H9 (cell line): Measurements from ENCODE around the gene NBPF4. TPM values are rescaled to one million over a fixed set of nuclear protein-coding genes. Genes with fewer than 3 reads are reported as not detected.
"Not testable (repeated sequence)": the region's sequence is repeated elsewhere in the genome, so short reads cannot be mapped to it uniquely, and the experiment has no call there.

Source experiments
- DNase-seq: peaks from one replicate; pipeline ENCODE4 v3.0.0-alpha.2; 2017
- H2AFZ ChIP-seq: one replicate; pipeline ENCODE4 v1.6.1; 2013; ENCODE audit warnings: mild to moderate bottlenecking, low read length, control low read depth, moderate library complexity
- H2AK5ac ChIP-seq: 2 replicates; pipeline ENCODE4 v1.6.1; 2013; ENCODE audit warnings: low read length, control low read depth, mixed read lengths; ENCODE audit not compliant: insufficient read length
- H2BK120ac ChIP-seq: one replicate; pipeline ENCODE4 v1.6.1; 2013; ENCODE audit warnings: low read depth, mild to moderate bottlenecking, low read length, control low read depth, inconsistent platforms; ENCODE audit not compliant: poor library complexity, severe bottlenecking
- H2BK12ac ChIP-seq: 2 replicates; pipeline ENCODE4 v1.6.1; 2013; ENCODE audit warnings: low read length, control low read depth, mixed read lengths, low read depth; ENCODE audit not compliant: insufficient read length
- H2BK15ac ChIP-seq: 2 replicates; pipeline ENCODE4 v1.6.1; 2013; ENCODE audit warnings: low read depth, low read length, control low read depth
- H2BK20ac ChIP-seq: one replicate; pipeline ENCODE4 v1.6.1; 2013; ENCODE audit warnings: low read depth, mild to moderate bottlenecking, low read length, control low read depth, inconsistent platforms; ENCODE audit not compliant: poor library complexity, severe bottlenecking
- H2BK5ac ChIP-seq: 2 replicates; pipeline ENCODE4 v1.6.1; 2013; ENCODE audit warnings: low read length, control low read depth, mixed read lengths; ENCODE audit not compliant: insufficient read length
- H3K14ac ChIP-seq: 2 replicates; pipeline ENCODE4 v1.6.1; 2013; ENCODE audit warnings: low read length, control low read depth; ENCODE audit not compliant: insufficient read depth
- H3K18ac ChIP-seq: 2 replicates; pipeline ENCODE4 v1.6.1; 2013; ENCODE audit warnings: low read depth, mild to moderate bottlenecking, mixed read lengths, low read length, control low read depth; ENCODE audit not compliant: insufficient read length
- H3K23ac ChIP-seq: 2 replicates; pipeline ENCODE4 v1.6.1; 2013; ENCODE audit warnings: low read length, control low read depth, mixed read lengths, low read depth; ENCODE audit not compliant: insufficient read length
- H3K23me2 ChIP-seq: 2 replicates; pipeline ENCODE4 v1.6.1; 2013; ENCODE audit warnings: low read depth, mild to moderate bottlenecking, mixed read lengths, low read length, control low read depth; ENCODE audit not compliant: insufficient read length, poor library complexity, severe bottlenecking
- H3K27ac ChIP-seq: 2 replicates; pipeline ENCODE4 v1.5.1; 2013; ENCODE audit warnings: low read length, control low read depth, mixed read lengths, low read depth; ENCODE audit not compliant: insufficient read length
- H3K27me3 ChIP-seq: 2 replicates; pipeline ENCODE4 v1.6.1; 2013; ENCODE audit warnings: low read length, control low read depth, inconsistent platforms; ENCODE audit not compliant: insufficient read depth
- H3K4ac ChIP-seq: 2 replicates; pipeline ENCODE4 v1.6.1; 2013; ENCODE audit warnings: low read depth, mild to moderate bottlenecking, control low read depth, inconsistent platforms, low read length, moderate library complexity
- H3K4me1 ChIP-seq: 2 replicates; pipeline ENCODE4 v1.6.1; 2013; ENCODE audit warnings: low read length, control low read depth, inconsistent platforms; ENCODE audit not compliant: insufficient read depth
- H3K4me2 ChIP-seq: 2 replicates; pipeline ENCODE4 v1.6.1; 2013; ENCODE audit warnings: low read length, control low read depth, mixed read lengths; ENCODE audit not compliant: insufficient read length, insufficient read depth
- H3K56ac ChIP-seq: 2 replicates; pipeline ENCODE4 v1.6.1; 2013; ENCODE audit warnings: low read depth, mild to moderate bottlenecking, mixed read lengths, low read length, control low read depth; ENCODE audit not compliant: insufficient read length
- H3K79me1 ChIP-seq: 2 replicates; pipeline ENCODE4 v1.6.1; 2013; ENCODE audit warnings: low read depth, mild to moderate bottlenecking, moderate library complexity, low read length, control low read depth, inconsistent platforms; ENCODE audit not compliant: insufficient read depth, poor library complexity, severe bottlenecking
- H3K79me2 ChIP-seq: 2 replicates; pipeline ENCODE4 v1.6.1; 2013; ENCODE audit warnings: low read length, control low read depth, inconsistent platforms; ENCODE audit not compliant: insufficient read depth
- H3K9ac ChIP-seq: 2 replicates; pipeline ENCODE4 v1.6.1; 2013; ENCODE audit warnings: low read length, control low read depth, mixed read lengths; ENCODE audit not compliant: insufficient read length; ENCODE audit errors: extremely low read depth
- H3K9me3 ChIP-seq: one replicate; pipeline ENCODE4 v1.6.1; 2013; ENCODE audit warnings: low read depth, low read length, inconsistent platforms; ENCODE audit not compliant: control insufficient read depth
- H3T11ph ChIP-seq: one replicate; pipeline ENCODE4 v1.6.1; 2013; ENCODE audit warnings: mild to moderate bottlenecking, low read length, control low read depth, inconsistent platforms
- H4K20me1 ChIP-seq: one replicate; pipeline ENCODE4 v1.6.1; 2013; ENCODE audit not compliant: control insufficient read depth, insufficient read length, insufficient read depth
- H4K5ac ChIP-seq: 2 replicates; pipeline ENCODE4 v1.6.1; 2013; ENCODE audit warnings: low read depth, mild to moderate bottlenecking, mixed read lengths, low read length, control low read depth; ENCODE audit not compliant: insufficient read length
- H4K8ac ChIP-seq: replicated peaks from 2 replicates; pipeline ENCODE4 v1.6.1; 2013; ENCODE audit warnings: low read length, control low read depth, mixed read lengths, low read depth; ENCODE audit not compliant: insufficient read length
- H4K91ac ChIP-seq: 2 replicates; pipeline ENCODE4 v1.6.1; 2013; ENCODE audit warnings: low read depth, mild to moderate bottlenecking, moderate library complexity, mixed read lengths, low read length, control low read depth; ENCODE audit not compliant: insufficient read length
- H3K27ac Mint-ChIP-seq, 3 experiments: 2 replicates in 2 of 3; 3 replicates in 1 of 3; pipeline ENCODE4 v1.8.0; 2020 to 2021; ENCODE audit warnings: mixed read lengths in 3 of 3, mild to moderate bottlenecking in 1 of 3, moderate library complexity in 1 of 3
- H3K27me3 Mint-ChIP-seq: 2 replicates; pipeline ENCODE4 v1.8.0; 2021; ENCODE audit warnings: low read depth, mild to moderate bottlenecking, moderate library complexity, mixed read lengths
- H3K36me3 Mint-ChIP-seq, 3 experiments: 2 replicates in 2 of 3; 3 replicates in 1 of 3; pipeline ENCODE4 v1.8.0; 2020 to 2021; ENCODE audit warnings: low read depth in 3 of 3, mixed read lengths in 3 of 3; ENCODE audit not compliant: insufficient read depth in 1 of 3
- H3K4me1 Mint-ChIP-seq, 2 experiments: 2 replicates each; pipeline ENCODE4 v1.8.0; 2020; ENCODE audit warnings: mixed read lengths in 2 of 2
- H3K4me3 Mint-ChIP-seq, 2 experiments: 2 replicates in 1 of 2; 3 replicates in 1 of 2; pipeline ENCODE4 v1.8.0; 2020 to 2021; ENCODE audit warnings: mild to moderate bottlenecking in 2 of 2, mixed read lengths in 2 of 2, moderate library complexity in 1 of 2
- H3K9me3 Mint-ChIP-seq, 2 experiments: 2 replicates in 1 of 2; 3 replicates in 1 of 2; pipeline ENCODE4 v1.8.0; 2020; ENCODE audit warnings: mild to moderate bottlenecking in 2 of 2, mixed read lengths in 2 of 2, moderate library complexity in 1 of 2
- CTCF ChIP-seq: fragments of 200-600 bp; sonication (generic); conservative IDR thresholded peaks from 3 replicates; pipeline ENCODE4 v1.8.0; 2021; ENCODE audit warnings: antibody characterized with exemption, mild to moderate bottlenecking
- WGBS: extraction: QIAGEN DNeasy Blood & Tissue Kit; methylation state at CpG from one replicate; pipeline ENCODE4 v1.1.7; 2013; ENCODE audit warnings: missing lambda C conversion rate, low lambda C conversion rate, mixed read lengths; ENCODE audit not compliant: insufficient read length; ENCODE audit errors: extremely low coverage; 5-methylcytosine and 5-hydroxymethylcytosine counted together
- total RNA-seq: library from RNA; stranded (reverse); gene quantifications from 2 replicates; pipeline ENCODE4 v1.2.1, GENCODE V29; 2021

NBPF4 gene
- total RNA-seq, 1 experiment from 2014 or later = not detected

GRCh38 chr1:108208724-108209446 lies 35.0 kb downstream of the NBPF4 start:
- no peak overlapping the region for H2BK120ac ChIP-seq
- H4K91ac ChIP-seq = no peak overlapping the region
- peaks cover 8% of the 10 kb centered on the region for H3K27me3 Mint-ChIP-seq
- no peaks in the 10 kb centered on the region for H3K4me1 ChIP-seq
- H3K27ac Mint-ChIP-seq = no peak overlapping the region; a peak in 1 of 7 replicates
- H2BK15ac ChIP-seq = no peak overlapping the region
- peaks cover 4 to 5% of the 10 kb centered on the region in 2 experiments; a peak in 4 of 5 replicates for H3K9me3 Mint-ChIP-seq
- H3K9ac ChIP-seq = no peak overlapping the region
- H4K8ac ChIP-seq = no peak overlapping the region
- H3K18ac ChIP-seq = no peak overlapping the region
- H3K79me1 ChIP-seq = no peaks in the 10 kb centered on the region
- H3K4me2 ChIP-seq = no peak overlapping the region
- H2BK20ac ChIP-seq = no peak overlapping the region
- no peak overlapping the region for H4K5ac ChIP-seq
- no CpG with 5 or more reads among the region's 11 CpGs for WGBS
- no peak overlapping the region for H3K27ac ChIP-seq
- H2AFZ ChIP-seq = peak overlapping the region; percentile 11
- H3K36me3 Mint-ChIP-seq = peaks cover 0 to 2% (median 0%) of the 10 kb centered on the region in 3 experiments; a peak in 1 of 7 replicates
- no peak overlapping the region for H3K4ac ChIP-seq
- no peak for TF ChIP-seq CTCF
- H3T11ph ChIP-seq = no peak overlapping the region
- H2BK12ac ChIP-seq = no peak overlapping the region
- no peaks in the 10 kb centered on the region for H4K20me1 ChIP-seq
- no peak overlapping the region for H3K4me3 Mint-ChIP-seq
- H3K4me1 Mint-ChIP-seq = peaks cover 8 to 11% of the 10 kb centered on the region in 2 experiments
- H3K56ac ChIP-seq = no peak overlapping the region
- no peaks in the 10 kb centered on the region for H3K9me3 ChIP-seq
- no peaks in the 10 kb centered on the region for H3K27me3 ChIP-seq
- H3K23me2 ChIP-seq = no peaks in the 10 kb centered on the region
- peak overlapping the region; percentile 32 for H3K14ac ChIP-seq
- no peak overlapping the region for H2AK5ac ChIP-seq
- H2BK5ac ChIP-seq = no peak overlapping the region
- no peak overlapping the region for H3K23ac ChIP-seq
- DNase-seq = peak; percentile 47
- no peaks in the 10 kb centered on the region for H3K79me2 ChIP-seq

- H2BK12ac ChIP-seq, H3T11ph ChIP-seq, H3K9me3 ChIP-seq, H2BK15ac ChIP-seq, H3K18ac ChIP-seq, H3K79me2 ChIP-seq, H3K36me3 Mint-ChIP-seq, DNase-seq, H3K23me2 ChIP-seq, H4K5ac ChIP-seq, H3K9ac ChIP-seq, H2BK20ac ChIP-seq, H3K4ac ChIP-seq, H2BK120ac ChIP-seq, H3K79me1 ChIP-seq, H3K4me2 ChIP-seq, H3K27ac Mint-ChIP-seq, H3K4me1 ChIP-seq, H3K27me3 ChIP-seq, H4K20me1 ChIP-seq, H3K4me3 Mint-ChIP-seq, H4K8ac ChIP-seq, H4K91ac ChIP-seq, H3K27ac ChIP-seq, H3K14ac ChIP-seq, H3K23ac ChIP-seq, H3K56ac ChIP-seq, H3K9me3 Mint-ChIP-seq, H2AK5ac ChIP-seq, H2BK5ac ChIP-seq, H2AFZ ChIP-seq: not testable (repeated sequence)
- Mint-ChIP-seq H3K27me3 (peaks cover 10% of the 10 kb centered on the region), H3K4me1 (peaks cover 14% of the 10 kb centered on the region in 2 experiments)
- no CpG with 5 or more reads among the region's 3 CpGs for WGBS
Measured at GRCh38 chr1:108203582-108203981, 40.3 kb downstream of the NBPF4 start.
